GM12878 (cell line): ENCODE data around the gene PTPN14.
"Not testable (repeated sequence)": the region's sequence is repeated elsewhere in the genome, so short reads cannot be mapped to it uniquely, and the experiment has no call there.

Source experiments
- EZH2 ChIP-seq: IDR thresholded peaks from 2 replicates; pipeline ENCODE4 v1.6.1; 2012; ENCODE audit warnings: low read depth, mild to moderate bottlenecking, control low read depth, inconsistent platforms, low read length, borderline replicate concordance; ENCODE audit not compliant: control insufficient read depth
- HCFC1 ChIP-seq: fragments of 150-350 bp; IDR thresholded peaks from 2 replicates; pipeline ENCODE4 v1.6.1; 2014; ENCODE audit warnings: low read length
- RAD21 ChIP-seq: IDR thresholded peaks from 2 replicates; pipeline ENCODE4 v1.6.1; 2011; ENCODE audit warnings: mild to moderate bottlenecking, low read depth, low read length, moderate library complexity; ENCODE audit not compliant: insufficient read depth
- RCOR1 ChIP-seq: conservative IDR thresholded peaks from 2 replicates; pipeline ENCODE4 v1.6.1; 2012; ENCODE audit warnings: low read depth, low read length, improper control_type of control experiment
- SMARCA5 ChIP-seq: fragments of 450-650 bp; IDR thresholded peaks from 2 replicates; pipeline ENCODE4 v1.6.1; 2017; ENCODE audit warnings: mild to moderate bottlenecking
- TF ChIP-seq, protein P1 (sequence below), 3 experiments: IDR thresholded peaks in 2 of 3; conservative IDR thresholded peaks in 1 of 3; 2 replicates each; pipeline ENCODE4 v1.5.1; 2011; ENCODE audit warnings: low read depth in 3 of 3, low read length in 3 of 3, mild to moderate bottlenecking in 3 of 3, control low read depth in 2 of 3, moderate library complexity in 2 of 3, inconsistent platforms in 1 of 3, mixed read lengths in 1 of 3; ENCODE audit not compliant: control insufficient read depth in 2 of 3, insufficient read depth in 1 of 3; ENCODE audit errors: extremely low read depth in 1 of 3

DNA sequence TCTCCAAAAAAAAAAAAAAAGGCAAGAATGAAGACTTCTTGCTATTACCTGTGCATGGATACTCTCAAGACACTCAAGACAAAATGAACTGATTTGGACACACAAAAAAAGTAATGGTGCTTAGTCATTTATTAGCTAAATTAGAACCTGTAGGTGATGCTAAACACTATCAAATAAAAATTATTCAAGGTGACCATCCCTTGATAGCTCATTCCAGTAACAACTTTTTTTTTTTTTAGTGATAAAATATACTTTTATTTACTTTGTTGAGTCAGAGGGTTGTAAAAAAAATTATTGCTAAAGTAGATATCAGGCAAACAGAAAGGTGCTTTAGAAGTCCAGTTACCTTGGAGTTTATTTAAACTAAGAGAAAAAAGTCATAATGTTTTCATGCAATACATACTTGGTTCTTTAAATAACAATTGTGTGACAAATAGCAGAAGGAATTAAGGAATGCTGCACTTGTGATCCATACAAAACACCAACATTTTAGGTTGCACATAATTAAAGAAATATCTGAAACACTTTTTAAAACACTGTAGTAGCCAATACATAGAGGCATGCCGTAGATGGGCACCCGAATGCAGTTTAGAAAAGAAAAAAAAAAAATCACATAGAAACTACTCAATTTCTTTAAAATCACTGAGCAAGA, 69.3 kb downstream of the PTPN14 start:
- TF ChIP-seq RCOR1, EZH2, HCFC1, RAD21, SMARCA5: not testable (repeated sequence)
- TF ChIP-seq, protein P1, sequence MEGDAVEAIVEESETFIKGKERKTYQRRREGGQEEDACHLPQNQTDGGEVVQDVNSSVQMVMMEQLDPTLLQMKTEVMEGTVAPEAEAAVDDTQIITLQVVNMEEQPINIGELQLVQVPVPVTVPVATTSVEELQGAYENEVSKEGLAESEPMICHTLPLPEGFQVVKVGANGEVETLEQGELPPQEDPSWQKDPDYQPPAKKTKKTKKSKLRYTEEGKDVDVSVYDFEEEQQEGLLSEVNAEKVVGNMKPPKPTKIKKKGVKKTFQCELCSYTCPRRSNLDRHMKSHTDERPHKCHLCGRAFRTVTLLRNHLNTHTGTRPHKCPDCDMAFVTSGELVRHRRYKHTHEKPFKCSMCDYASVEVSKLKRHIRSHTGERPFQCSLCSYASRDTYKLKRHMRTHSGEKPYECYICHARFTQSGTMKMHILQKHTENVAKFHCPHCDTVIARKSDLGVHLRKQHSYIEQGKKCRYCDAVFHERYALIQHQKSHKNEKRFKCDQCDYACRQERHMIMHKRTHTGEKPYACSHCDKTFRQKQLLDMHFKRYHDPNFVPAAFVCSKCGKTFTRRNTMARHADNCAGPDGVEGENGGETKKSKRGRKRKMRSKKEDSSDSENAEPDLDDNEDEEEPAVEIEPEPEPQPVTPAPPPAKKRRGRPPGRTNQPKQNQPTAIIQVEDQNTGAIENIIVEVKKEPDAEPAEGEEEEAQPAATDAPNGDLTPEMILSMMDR (IDR thresholded peaks at IDR 0.05 in 2 of 3, conservative IDR thresholded peaks at IDR 0.05 in 1 of 3; ENCODE audit: control insufficient read depth in 2 of 3, extremely low read depth in 1 of 3, insufficient read depth in 1 of 3, low read depth in 3 of 3, low read length in 3 of 3), result not testable (repeated sequence)
